Activated CD4-positive, alpha-beta T cell treated with anti-CD3 and anti-CD28 coated beads for 4 hours (primary cell): Measurements from ENCODE around the gene MOGAT3.

Experiments used
- DNase-seq, 2 donors: peaks; one replicate each; pipeline ENCODE4 v3.0.0-alpha.2; 2020

The MOGAT3 gene

GRCh38 chr7:101172005-101172853, 28.6 kb downstream of the MOGAT3 start:
- DNase-seq: no peak

- DNase-seq: no peak
Observed at GRCh38 chr7:101171442-101171837, 29.4 kb downstream of the MOGAT3 start.

- no peak for DNase-seq
Observed at GRCh38 chr7:101170617-101171441, 30.0 kb downstream of the MOGAT3 start.

GRCh38 chr7:101169838-101170551, 30.8 kb downstream of the MOGAT3 start:
- DNase-seq: peak; percentile 77 to 86

- DNase-seq: no peak
Observed at GRCh38 chr7:101169110-101169837, 31.6 kb downstream of the MOGAT3 start.

- DNase-seq: peak in 1 of 2 donors; percentile 37
Observed at GRCh38 chr7:101168412-101169049, 32.3 kb downstream of the MOGAT3 start.

GRCh38 chr7:101167645-101168411, 33.0 kb downstream of the MOGAT3 start:
- no peak for DNase-seq

- no peak for DNase-seq
Observed at GRCh38 chr7:101166909-101167644, 33.8 kb downstream of the MOGAT3 start.

GRCh38 chr7:101166648-101166908, 34.3 kb downstream of the MOGAT3 start:
- DNase-seq: no peak

- no peak for DNase-seq
Observed at GRCh38 chr7:101165958-101166647, 34.7 kb downstream of the MOGAT3 start.

- DNase-seq: peak; percentile 87 to 90
Observed at GRCh38 chr7:101165075-101165957, 35.5 kb downstream of the MOGAT3 start, which contains the start of gene VGF. Gene VGF (minus strand): TSS chr7:101165569. CDS start chr7:101164843, 726 bp downstream.

GRCh38 chr7:101164071-101164840, 36.6 kb downstream of the MOGAT3 start:
- DNase-seq: no peak

GRCh38 chr7:101163279-101164070, 37.4 kb downstream of the MOGAT3 start:
- peak; percentile 53 to 57 for DNase-seq

- no peak for DNase-seq
Observed at GRCh38 chr7:101162551-101163278, 38.1 kb downstream of the MOGAT3 start.

- DNase-seq: no peak
Observed at GRCh38 chr7:101161692-101162471, 39.0 kb downstream of the MOGAT3 start.

GRCh38 chr7:101160910-101161309, 39.9 kb downstream of the MOGAT3 start:
- no peak for DNase-seq
